A549 (cell line): Measurements from ENCODE around the gene ITSN2. TPM values are rescaled to one million over a fixed set of nuclear protein-coding genes. Genes with fewer than 3 reads are reported as not detected.

Source experiments
- ATAC-seq, 2 experiments: fragments of 200-7000 bp in 1 of 2; fragments of >200 bp in 1 of 2; cut with Nextera tagmentation in 1 of 2; cut with Tn5 transposase in 1 of 2; 3 replicates each; pipeline versions ENCODE4 v1.8.0 to v1.9.1; 2018 to 2020; ENCODE audit warnings: mild to moderate bottlenecking in 1 of 2, moderate library complexity in 1 of 2
- CTCF ChIA-PET: fragments of 300-600 bp; sonication (Branson Sonifier 250); formaldehyde crosslinking; extraction: SDS; loops from one replicate; lab custom pipeline; 2021; ENCODE audit warnings: antibody characterized with exemption, inconsistent platforms; lab: Yijun Ruan, JAX
- POLR2A ChIA-PET: fragments of 350-600 bp; formaldehyde crosslinking; extraction: SDS; loops from one replicate; lab custom pipeline; 2021; ENCODE audit warnings: antibody characterized with exemption, inconsistent platforms; lab: Yijun Ruan, JAX
- DNase-seq, 2 experiments: peaks; one replicate each; pipeline versions ENCODE4 v3.0.0 to v3.0.0-alpha.2; 2011 to 2016; ENCODE audit warnings: low read depth in 1 of 2, low spot score in 1 of 2
- FAIRE-seq: peaks from 2 replicates; lab custom pipeline; 2011; peaks lifted over from hg19 to GRCh38; lab: Jason Lieb, UNC
- H3K27ac ChIP-seq, 2 experiments: fragments of >200 bp; sonication (Bioruptor Twin); formaldehyde crosslinking; 3 replicates each; pipeline ENCODE4 v1.5.1; 2016 to 2017
- H3K4me1 ChIP-seq: fragments of >200 bp; sonication (Bioruptor Twin); formaldehyde crosslinking; 3 replicates; pipeline ENCODE4 v1.6.1; 2016
- H3K4me2 ChIP-seq: fragments of >200 bp; sonication (Bioruptor Twin); formaldehyde crosslinking; 3 replicates; pipeline ENCODE4 v1.6.1; 2016
- H3K4me3 ChIP-seq: fragments of >200 bp; sonication (Bioruptor Twin); formaldehyde crosslinking; 3 replicates; pipeline ENCODE4 v1.5.1; 2016
- H3K9me3 ChIP-seq: fragments of >200 bp; sonication (Bioruptor Twin); formaldehyde crosslinking; 3 replicates; pipeline ENCODE4 v1.6.1; 2016
- ATOH8 ChIP-seq: fragments of 250-450 bp; sonication (Bioruptor Pico); IDR thresholded peaks from 2 replicates; pipeline ENCODE4 v1.5.0; 2020; ENCODE audit warnings: low read depth, mild to moderate bottlenecking, moderate library complexity
- BHLHE40 ChIP-seq: IDR thresholded peaks from 2 replicates; pipeline ENCODE4 v1.6.1; 2012; ENCODE audit warnings: low read depth, low read length, inconsistent platforms
- CHD2 ChIP-seq: fragments of 150-350 bp; IDR thresholded peaks from 2 replicates; pipeline ENCODE4 v1.6.1; 2014; ENCODE audit warnings: low read length; ENCODE audit not compliant: partially characterized antibody
- EP300 ChIP-seq, 2 experiments: fragments of >200 bp; sonication (Bioruptor Twin); formaldehyde crosslinking; IDR thresholded peaks; 2 replicates in 1 of 2; 3 replicates in 1 of 2; pipeline ENCODE4 v1.6.1; 2016 to 2017
- FOSL2 ChIP-seq, 2 experiments: fragments of 450-650 bp in 1 of 2; fragments of >200 bp in 1 of 2; sonication (Bioruptor Twin) in 1 of 2; formaldehyde crosslinking; IDR thresholded peaks; 2 replicates each; pipeline versions ENCODE4 v1.5.0 to v1.6.1; 2016 to 2020; ENCODE audit warnings: mild to moderate bottlenecking in 1 of 2, moderate library complexity in 1 of 2
- FOXS1 ChIP-seq: fragments of 250-450 bp; sonication (Bioruptor Pico); IDR thresholded peaks from 2 replicates; pipeline ENCODE4 v1.5.0; 2020; ENCODE audit warnings: mild to moderate bottlenecking, moderate library complexity
- HEYL ChIP-seq: fragments of 250-450 bp; sonication (Bioruptor Pico); IDR thresholded peaks from 2 replicates; pipeline ENCODE4 v1.8.0; 2021; ENCODE audit warnings: mild to moderate bottlenecking, moderate library complexity
- HMGXB4 ChIP-seq: fragments of 250-450 bp; sonication (Bioruptor Pico); IDR thresholded peaks from 2 replicates; pipeline ENCODE4 v1.5.0; 2021; ENCODE audit warnings: mild to moderate bottlenecking, moderate library complexity, borderline replicate concordance
- HOXB13 ChIP-seq: fragments of 250-450 bp; sonication (Bioruptor Pico); IDR thresholded peaks from 2 replicates; pipeline ENCODE4 v1.5.0; 2020; ENCODE audit warnings: low read depth, mild to moderate bottlenecking, moderate library complexity
- JUNB ChIP-seq: fragments of >200 bp; sonication (Bioruptor Twin); formaldehyde crosslinking; IDR thresholded peaks from 2 replicates; pipeline ENCODE4 v1.6.1; 2016
- KDM1A ChIP-seq: fragments of 200-600 bp; sonication (generic); IDR thresholded peaks from 2 replicates; pipeline ENCODE4 v1.6.1; 2016; ENCODE audit warnings: low read depth, mild to moderate bottlenecking
- MAX ChIP-seq: IDR thresholded peaks from 2 replicates; pipeline ENCODE4 v1.6.1; 2012
- NPAS2 ChIP-seq: fragments of 250-450 bp; sonication (Bioruptor Pico); IDR thresholded peaks from 2 replicates; pipeline ENCODE4 v1.8.0; 2022; ENCODE audit warnings: mild to moderate bottlenecking, moderate library complexity, borderline replicate concordance
- POLR2A ChIP-seq: IDR thresholded peaks from 2 replicates; pipeline ENCODE4 v1.6.1; 2012; ENCODE audit warnings: mild to moderate bottlenecking, low read length
- POLR2AphosphoS2 ChIP-seq: conservative IDR thresholded peaks from 2 replicates; pipeline ENCODE4 v1.6.1; 2012; ENCODE audit warnings: low read length, improper control_type of control experiment, inconsistent platforms
- RAD21 ChIP-seq, 2 experiments: fragments of >200 bp in 1 of 2; sonication (Bioruptor Twin) in 1 of 2; formaldehyde crosslinking in 1 of 2; IDR thresholded peaks in 1 of 2; conservative IDR thresholded peaks in 1 of 2; 2 replicates in 1 of 2; 3 replicates in 1 of 2; pipeline ENCODE4 v1.6.1; 2012 to 2018; ENCODE audit warnings: inconsistent platforms in 1 of 2
- RCOR1 ChIP-seq: fragments of 150-350 bp; IDR thresholded peaks from 2 replicates; pipeline ENCODE4 v1.6.1; 2014; ENCODE audit warnings: antibody characterized with exemption, low read length, low read depth
- RNF2 ChIP-seq: fragments of 200-600 bp; sonication (generic); IDR thresholded peaks from 2 replicates; pipeline ENCODE4 v1.6.1; 2016; ENCODE audit warnings: low read depth, mild to moderate bottlenecking, antibody characterized with exemption, moderate library complexity, borderline replicate concordance
- SREBF2 ChIP-seq: fragments of 450-650 bp; IDR thresholded peaks from 2 replicates; pipeline ENCODE4 v1.6.1; 2014; ENCODE audit warnings: mild to moderate bottlenecking, moderate library complexity
- TFCP2L1 ChIP-seq: fragments of 250-450 bp; sonication (Bioruptor Pico); IDR thresholded peaks from 2 replicates; pipeline ENCODE4 v1.5.0; 2021; ENCODE audit warnings: mild to moderate bottlenecking
- ZNF302 ChIP-seq: fragments of 250-450 bp; sonication (Bioruptor Pico); IDR thresholded peaks from 2 replicates; pipeline ENCODE4 v1.9.0; 2021; ENCODE audit warnings: inconsistent platforms, mild to moderate bottlenecking, moderate library complexity
- ZSCAN20 ChIP-seq: fragments of 250-450 bp; sonication (Bioruptor Pico); IDR thresholded peaks from 2 replicates; pipeline ENCODE4 v1.8.0; 2022; ENCODE audit warnings: mild to moderate bottlenecking, moderate library complexity
- WGBS: methylation state at CpG from one replicate; pipeline ENCODE4 v1.1.6; 2017; ENCODE audit errors: missing lambda C conversion rate; 5-methylcytosine and 5-hydroxymethylcytosine counted together
- polyA plus RNA-seq, 4 experiments: library from polyadenylated mRNA; depleted of rRNA in 3 of 4; stranded (reverse); fragments of >200 nt; fragmentation: RNase III in 1 of 4; extraction: RNeasy Plus Mini Kit Qiagen cat#74134 plus additional on column Dnase treatment in 1 of 4; gene quantifications; 2 replicates in 3 of 4; 3 replicates in 1 of 4; pipeline ENCODE4 v1.2.3, GENCODE V29; 2011 to 2017
- TF ChIP-seq, protein P1 (sequence below): fragments of >200 bp; sonication (Bioruptor Twin); formaldehyde crosslinking; IDR thresholded peaks from 3 replicates; pipeline ENCODE4 v1.5.1; 2016
- TF ChIP-seq, protein P2 (sequence below): fragments of 450-650 bp; IDR thresholded peaks from 2 replicates; pipeline ENCODE4 v1.6.1; 2014; ENCODE audit warnings: antibody characterized with exemption
- TF ChIP-seq, protein P3 (sequence below): IDR thresholded peaks from 2 replicates; pipeline ENCODE4 v1.6.1; 2012; ENCODE audit warnings: low read depth, borderline replicate concordance

The ITSN2 gene
- polyA plus RNA-seq, 2 of the 4 experiments (the other 2 are of a cell fraction), result 19.8 to 48.3 TPM

DNA sequence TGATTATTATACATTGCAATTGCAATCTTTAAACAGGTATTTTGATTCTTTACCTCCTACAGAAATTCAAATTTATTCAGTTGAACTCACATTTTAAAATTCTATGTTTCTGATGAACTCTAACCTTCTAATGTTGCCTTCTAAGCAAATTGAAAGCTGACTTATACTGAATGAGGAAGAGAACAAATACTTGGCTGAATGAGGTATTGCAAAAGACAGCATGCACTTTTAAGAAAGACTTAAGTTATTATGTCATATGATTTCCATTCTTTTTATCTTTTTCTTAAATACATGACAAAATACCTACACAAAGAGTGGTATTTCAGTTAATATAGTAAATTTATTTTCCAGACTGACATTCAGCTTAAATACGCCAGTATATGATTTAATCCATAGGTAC lies 120.8 kb downstream of the ITSN2 start:
- ChIA-PET CTCF (no interaction called here), POLR2A (no interaction called here)
- ATAC-seq (no peak), FAIRE-seq (peak; percentile 61), DNase-seq (no peak)
- no peak for TF ChIP-seq RNF2
- TF ChIP-seq MAX, result no peak
- TF ChIP-seq HEYL, result no peak
- TF ChIP-seq HMGXB4 (CRISPR knock-in tag), result no peak
- TF ChIP-seq, protein P1, sequence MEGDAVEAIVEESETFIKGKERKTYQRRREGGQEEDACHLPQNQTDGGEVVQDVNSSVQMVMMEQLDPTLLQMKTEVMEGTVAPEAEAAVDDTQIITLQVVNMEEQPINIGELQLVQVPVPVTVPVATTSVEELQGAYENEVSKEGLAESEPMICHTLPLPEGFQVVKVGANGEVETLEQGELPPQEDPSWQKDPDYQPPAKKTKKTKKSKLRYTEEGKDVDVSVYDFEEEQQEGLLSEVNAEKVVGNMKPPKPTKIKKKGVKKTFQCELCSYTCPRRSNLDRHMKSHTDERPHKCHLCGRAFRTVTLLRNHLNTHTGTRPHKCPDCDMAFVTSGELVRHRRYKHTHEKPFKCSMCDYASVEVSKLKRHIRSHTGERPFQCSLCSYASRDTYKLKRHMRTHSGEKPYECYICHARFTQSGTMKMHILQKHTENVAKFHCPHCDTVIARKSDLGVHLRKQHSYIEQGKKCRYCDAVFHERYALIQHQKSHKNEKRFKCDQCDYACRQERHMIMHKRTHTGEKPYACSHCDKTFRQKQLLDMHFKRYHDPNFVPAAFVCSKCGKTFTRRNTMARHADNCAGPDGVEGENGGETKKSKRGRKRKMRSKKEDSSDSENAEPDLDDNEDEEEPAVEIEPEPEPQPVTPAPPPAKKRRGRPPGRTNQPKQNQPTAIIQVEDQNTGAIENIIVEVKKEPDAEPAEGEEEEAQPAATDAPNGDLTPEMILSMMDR, result no peak
- TF ChIP-seq RCOR1, result no peak
- no peak for TF ChIP-seq FOXS1 (CRISPR knock-in tag)
- TF ChIP-seq ATOH8 (CRISPR knock-in tag), result no peak
- TF ChIP-seq FOSL2 (IDR thresholded peaks at IDR 0.05), result no peak
- TF ChIP-seq FOSL2 (CRISPR knock-in tag; IDR thresholded peaks at IDR 0.05), result no peak
- TF ChIP-seq ZSCAN20 (CRISPR knock-in tag), result no peak
- no peak for TF ChIP-seq NPAS2
- no peak for TF ChIP-seq KDM1A
- TF ChIP-seq ZNF302 (CRISPR knock-in tag), result no peak
- TF ChIP-seq SREBF2, result no peak
- TF ChIP-seq POLR2A, result no peak
- TF ChIP-seq EP300 (IDR thresholded peaks at IDR 0.05), result no peak
- no peak for TF ChIP-seq BHLHE40
- Histone ChIP-seq H3K27ac (no peak overlapping the region), H3K4me1 (no peaks in the 10 kb centered on the region), H3K9me3 (no peaks in the 10 kb centered on the region), H3K4me2 (no peak overlapping the region), H3K4me3 (no peak overlapping the region)
- WGBS, result 92% methylated on average over 1 of the region's 1 CpG

- no peak overlapping the region for H3K4me2 ChIP-seq
- POLR2A ChIA-PET, result no interaction called here
- DNase-seq (no peak), ATAC-seq (no peak), FAIRE-seq (no peak)
- CTCF ChIA-PET, result no interaction called here
- H3K4me3 ChIP-seq, result no peak overlapping the region
- 89% methylated on average over 2 of the region's 2 CpGs for WGBS
- TF ChIP-seq MAX, result no peak
- no peak overlapping the region for H3K27ac ChIP-seq
- no peaks in the 10 kb centered on the region for H3K9me3 ChIP-seq
- no peaks in the 10 kb centered on the region for H3K4me1 ChIP-seq
Observed at GRCh38 chr2:24238158-24238557, 122.2 kb downstream of the ITSN2 start.

DNA sequence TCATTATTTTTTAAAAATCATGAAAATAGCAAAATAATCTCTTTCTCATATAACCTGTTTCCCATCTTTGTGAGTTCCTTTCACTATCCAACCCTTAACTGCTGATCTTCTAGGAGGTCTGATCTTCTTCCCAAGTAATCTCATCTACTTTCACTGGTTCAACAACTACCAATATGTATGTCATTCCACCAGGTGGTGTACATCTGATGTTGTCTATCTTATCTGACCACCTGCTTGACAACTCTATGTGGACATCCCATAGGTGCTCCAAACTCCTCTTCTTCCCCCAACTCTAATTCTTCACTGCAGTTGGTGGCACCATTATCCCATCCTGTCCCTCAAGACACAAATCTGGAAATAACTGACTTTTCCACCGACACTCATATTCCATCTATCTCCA lies 123.0 kb downstream of the ITSN2 start:
- Histone ChIP-seq H3K4me3 (no peak overlapping the region), H3K27ac (no peak overlapping the region), H3K4me2 (no peak overlapping the region), H3K4me1 (no peaks in the 10 kb centered on the region), H3K9me3 (no peaks in the 10 kb centered on the region)
- CTCF ChIA-PET, result interaction anchor here (1.1 kb wide), 1 partner anchor 10 kb away, joined by 3 read pairs; no protein-coding TSS in a partner anchor
- 96% methylated on average over 1 of the region's 1 CpG for WGBS
- DNase-seq (peak in 1 of 2 experiments; percentile 11), ATAC-seq (peak in 1 of 2 experiments; percentile 61; a peak in 3 of 6 replicates), FAIRE-seq (no peak)
- POLR2A ChIA-PET, result no interaction called here
- no peak for TF ChIP-seq HOXB13 (CRISPR knock-in tag)
- TF ChIP-seq, protein P2, sequence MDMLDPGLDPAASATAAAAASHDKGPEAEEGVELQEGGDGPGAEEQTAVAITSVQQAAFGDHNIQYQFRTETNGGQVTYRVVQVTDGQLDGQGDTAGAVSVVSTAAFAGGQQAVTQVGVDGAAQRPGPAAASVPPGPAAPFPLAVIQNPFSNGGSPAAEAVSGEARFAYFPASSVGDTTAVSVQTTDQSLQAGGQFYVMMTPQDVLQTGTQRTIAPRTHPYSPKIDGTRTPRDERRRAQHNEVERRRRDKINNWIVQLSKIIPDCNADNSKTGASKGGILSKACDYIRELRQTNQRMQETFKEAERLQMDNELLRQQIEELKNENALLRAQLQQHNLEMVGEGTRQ, result no peak
- TF ChIP-seq CHD2, result no peak
- no peak for TF ChIP-seq HMGXB4 (CRISPR knock-in tag)
- TF ChIP-seq RAD21 (conservative IDR thresholded peaks at IDR 0.05 in 1 of 2, IDR thresholded peaks at IDR 0.05 in 1 of 2), result no peak
- TF ChIP-seq SREBF2, result no peak
- TF ChIP-seq POLR2AphosphoS2, result no peak
- TF ChIP-seq JUNB, result no peak
- TF ChIP-seq TFCP2L1, result no peak
- TF ChIP-seq, protein P3, sequence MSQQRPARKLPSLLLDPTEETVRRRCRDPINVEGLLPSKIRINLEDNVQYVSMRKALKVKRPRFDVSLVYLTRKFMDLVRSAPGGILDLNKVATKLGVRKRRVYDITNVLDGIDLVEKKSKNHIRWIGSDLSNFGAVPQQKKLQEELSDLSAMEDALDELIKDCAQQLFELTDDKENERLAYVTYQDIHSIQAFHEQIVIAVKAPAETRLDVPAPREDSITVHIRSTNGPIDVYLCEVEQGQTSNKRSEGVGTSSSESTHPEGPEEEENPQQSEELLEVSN, result no peak
- TF ChIP-seq EP300 (IDR thresholded peaks at IDR 0.05), result no peak
